Ovary (tissue), 9 donors: Measurements from ENCODE around the gene SLC6A12. TPM values are rescaled to one million over a fixed set of nuclear protein-coding genes. Genes with fewer than 3 reads are reported as not detected.

Experiments used
- DNase-seq, 5 donors: peaks; one replicate each; pipeline ENCODE4 v3.0.0-alpha.2; 2019 to 2020
- H3K27ac ChIP-seq, 2 donors: fragments of 200-600 bp; one replicate each; pipeline versions ENCODE4 v1.5.1 to v1.8.0; 2019 to 2022
- H3K27me3 ChIP-seq: fragments of 200-600 bp; one replicate; pipeline ENCODE4 v1.8.0; 2022
- H3K36me3 ChIP-seq: fragments of 200-600 bp; sonication (generic); one replicate; pipeline ENCODE4 v1.5.1; 2019
- H3K4me1 ChIP-seq: one replicate; pipeline ENCODE4 v1.8.1; 2013; ENCODE audit warnings: mild to moderate bottlenecking, moderate library complexity; ENCODE audit not compliant: insufficient read depth
- H3K4me3 ChIP-seq: fragments of 200-600 bp; sonication (generic); one replicate; pipeline ENCODE4 v1.5.1; 2017
- H3K9me3 ChIP-seq, 2 donors: fragments of 200-600 bp in 1 of 2; sonication (generic) in 1 of 2; one replicate each; pipeline versions ENCODE4 v1.5.1 to v1.8.1; 2013 to 2019; ENCODE audit warnings: mild to moderate bottlenecking in 1 of 2, moderate library complexity in 1 of 2
- EP300 ChIP-seq: sonication (generic); formaldehyde crosslinking; IDR thresholded peaks from one replicate; pipeline ENCODE4 v1.6.1; 2017; ENCODE audit warnings: antibody characterized with exemption
- POLR2A ChIP-seq: fragments of 450-650 bp; IDR thresholded peaks from one replicate; pipeline ENCODE4 v1.6.1; 2017; ENCODE audit warnings: antibody characterized with exemption, mild to moderate bottlenecking, moderate library complexity
- WGBS, 3 donors: extraction: QIAGEN DNeasy Blood & Tissue Kit in 1 of 3; methylation state at CpG; one replicate each; pipeline versions ENCODE4 v1.1.5 to v1.1.7; 2013 to 2017; 5-methylcytosine and 5-hydroxymethylcytosine counted together
- intact Hi-C, 4 donors: fragments of 100-400 bp; cut with DNase I; formaldehyde crosslinking; loops; one replicate each; pipeline versions ENCODE4 v1.11.0 to v1.15.1; 2022 to 2023
- polyA plus RNA-seq, 2 donors: library from polyadenylated mRNA; stranded (reverse); fragments of 200-250 nt in 1 of 2; fragments of 350-450 nt in 1 of 2; fragmentation: Illumina TruSeq in 1 of 2; extraction: RNeasy Lipid Tissue Mini Kit (QIAGEN cat#74804) in 1 of 2; gene quantifications; one replicate each; pipeline ENCODE4 v1.2.3, GENCODE V29; 2013 to 2014
- total RNA-seq, 7 donors: library from RNA; depleted of rRNA in 2 of 7; stranded (reverse); fragments of >200 nt in 2 of 7; fragmentation: NEBNext Ultra II Directional in 3 of 7; extraction: Animal tissue kit (Norgen Biotek cat#: 25700) in 3 of 7; gene quantifications; one replicate each; pipeline versions ENCODE4 v1.1.0 to v1.2.4, GENCODE V29; 2016 to 2023
- TF ChIP-seq, protein P1 (sequence below), 3 donors: fragments of 450-650 bp in 2 of 3; fragments of 200-600 bp in 1 of 3; IDR thresholded peaks; one replicate each; pipeline versions ENCODE4 v1.5.1 to v1.8.0; 2016 to 2022; ENCODE audit warnings: antibody characterized with exemption in 3 of 3, mild to moderate bottlenecking in 1 of 3
- donor health status: DM: no; HTN: no; CAD: no; lungs with moderate emphysema.
- donor health status: DM: no; HTN: no; CAD: no.
- donor health status: Bipolar disorder and iron deficiency.
- donor health status: DM: yes; HTN: yes; CAD: no.
- donor health status: DM: no; HTN: no; CAD: no.
- donor health status: DM: yes; HTN: yes; CAD: no.

Gene SLC6A12
- total and polyA plus RNA-seq, 9 donors = 0.24 to 7.5 (median 1.5) TPM; not detected in 1

DNA sequence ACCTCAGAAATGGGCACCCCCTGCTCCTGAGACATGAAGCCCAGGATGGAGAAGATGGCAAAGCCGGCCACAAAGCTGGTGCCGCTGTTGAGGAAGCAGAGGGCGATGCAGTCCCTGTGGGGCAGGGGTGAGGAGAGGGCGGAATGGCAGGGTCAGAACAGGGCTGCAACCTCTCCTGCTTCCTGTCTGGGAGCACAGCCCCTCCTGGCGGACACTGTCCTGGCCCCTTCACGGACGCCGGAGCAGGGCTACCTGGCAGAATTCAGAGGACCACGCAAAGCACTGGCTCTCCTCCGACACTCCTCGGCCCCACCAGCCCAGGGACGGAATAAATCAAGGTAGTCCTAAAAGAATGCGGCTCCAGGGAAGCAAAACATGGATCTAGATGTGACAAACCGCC lies 12.4 kb upstream of the SLC6A12 start:
- no peaks in the 10 kb centered on the region for H3K36me3 ChIP-seq
- no peak overlapping the region for H3K27ac ChIP-seq
- intact Hi-C loops = no loop called here
- TF ChIP-seq EP300 = no peak
- no peak for TF ChIP-seq POLR2A
- TF ChIP-seq, protein P1, sequence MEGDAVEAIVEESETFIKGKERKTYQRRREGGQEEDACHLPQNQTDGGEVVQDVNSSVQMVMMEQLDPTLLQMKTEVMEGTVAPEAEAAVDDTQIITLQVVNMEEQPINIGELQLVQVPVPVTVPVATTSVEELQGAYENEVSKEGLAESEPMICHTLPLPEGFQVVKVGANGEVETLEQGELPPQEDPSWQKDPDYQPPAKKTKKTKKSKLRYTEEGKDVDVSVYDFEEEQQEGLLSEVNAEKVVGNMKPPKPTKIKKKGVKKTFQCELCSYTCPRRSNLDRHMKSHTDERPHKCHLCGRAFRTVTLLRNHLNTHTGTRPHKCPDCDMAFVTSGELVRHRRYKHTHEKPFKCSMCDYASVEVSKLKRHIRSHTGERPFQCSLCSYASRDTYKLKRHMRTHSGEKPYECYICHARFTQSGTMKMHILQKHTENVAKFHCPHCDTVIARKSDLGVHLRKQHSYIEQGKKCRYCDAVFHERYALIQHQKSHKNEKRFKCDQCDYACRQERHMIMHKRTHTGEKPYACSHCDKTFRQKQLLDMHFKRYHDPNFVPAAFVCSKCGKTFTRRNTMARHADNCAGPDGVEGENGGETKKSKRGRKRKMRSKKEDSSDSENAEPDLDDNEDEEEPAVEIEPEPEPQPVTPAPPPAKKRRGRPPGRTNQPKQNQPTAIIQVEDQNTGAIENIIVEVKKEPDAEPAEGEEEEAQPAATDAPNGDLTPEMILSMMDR (IDR thresholded peaks at IDR 0.05) = no peak
- no peak overlapping the region for H3K4me3 ChIP-seq
- no peak for DNase-seq
- 79 to 90% (median 82%) methylated on average over 14 of the region's 14 CpGs for WGBS, 3 donors
- no peaks in the 10 kb centered on the region for H3K4me1 ChIP-seq
- H3K27me3 ChIP-seq = no peaks in the 10 kb centered on the region
- H3K9me3 ChIP-seq = no peaks in the 10 kb centered on the region

DNA sequence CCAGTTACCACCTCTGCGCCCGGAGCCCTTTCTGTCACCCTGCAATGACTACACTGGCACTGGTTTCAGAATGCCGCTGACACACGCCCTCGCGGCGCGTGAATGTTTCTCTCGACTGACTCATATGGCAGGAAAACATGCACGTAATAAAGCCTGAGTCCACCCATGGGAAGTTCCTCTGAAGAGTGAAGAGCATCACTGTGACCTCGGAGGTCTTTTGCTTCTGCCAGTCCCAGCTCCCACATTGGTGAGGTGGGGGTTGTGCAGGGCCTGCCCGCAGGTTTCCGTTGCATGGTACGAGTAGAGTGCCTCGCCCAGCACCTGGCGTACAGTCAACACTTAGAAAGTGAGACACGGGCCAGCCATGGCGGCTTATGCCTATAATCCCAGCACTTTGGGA lies 11.1 kb upstream of the SLC6A12 start:
- Histone ChIP-seq H3K9me3 (no peaks in the 10 kb centered on the region), H3K4me1 (no peaks in the 10 kb centered on the region), H3K27ac (no peak overlapping the region), H3K4me3 (no peak overlapping the region), H3K27me3 (no peaks in the 10 kb centered on the region), H3K36me3 (no peaks in the 10 kb centered on the region)
- TF ChIP-seq, protein P1 (IDR thresholded peaks at IDR 0.05) = no peak
- TF ChIP-seq EP300 (no peak), POLR2A (no peak)
- no peak for DNase-seq
- intact Hi-C loops = no loop called here
- 93 to 96% (median 95%) methylated on average over 18 of the region's 18 CpGs for WGBS, 3 donors

DNA sequence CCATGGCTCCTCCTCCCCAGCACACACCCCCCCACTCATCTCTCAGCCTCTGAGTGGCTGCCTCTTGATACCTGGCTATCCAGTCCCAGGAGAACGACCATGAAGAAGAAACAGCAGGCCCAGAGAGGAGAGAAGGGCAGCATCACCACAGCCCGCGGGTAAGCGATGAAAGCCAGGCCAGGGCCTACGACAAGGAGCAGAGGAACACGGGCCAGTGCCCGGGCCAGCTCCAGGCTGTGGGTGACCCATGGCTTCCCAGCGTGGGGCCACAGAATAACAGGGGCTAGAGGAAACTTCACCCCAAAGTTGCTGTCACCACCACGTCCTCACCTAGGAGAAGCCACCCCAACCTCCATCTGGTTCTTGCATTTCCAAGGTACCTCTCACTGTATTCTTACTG lies 10.4 kb upstream of the SLC6A12 start:
- intact Hi-C loops = no loop called here
- no peak overlapping the region for H3K27ac ChIP-seq
- DNase-seq = no peak
- H3K36me3 ChIP-seq = no peaks in the 10 kb centered on the region
- TF ChIP-seq, protein P1 (IDR thresholded peaks at IDR 0.05) = no peak
- TF ChIP-seq EP300 (no peak), POLR2A (no peak)
- H3K27me3 ChIP-seq = no peaks in the 10 kb centered on the region
- 89 to 90% (median 90%) methylated on average over 9 of the region's 9 CpGs for WGBS, 3 donors
- H3K4me1 ChIP-seq = no peaks in the 10 kb centered on the region
- H3K4me3 ChIP-seq = no peak overlapping the region
- no peaks in the 10 kb centered on the region for H3K9me3 ChIP-seq

DNA sequence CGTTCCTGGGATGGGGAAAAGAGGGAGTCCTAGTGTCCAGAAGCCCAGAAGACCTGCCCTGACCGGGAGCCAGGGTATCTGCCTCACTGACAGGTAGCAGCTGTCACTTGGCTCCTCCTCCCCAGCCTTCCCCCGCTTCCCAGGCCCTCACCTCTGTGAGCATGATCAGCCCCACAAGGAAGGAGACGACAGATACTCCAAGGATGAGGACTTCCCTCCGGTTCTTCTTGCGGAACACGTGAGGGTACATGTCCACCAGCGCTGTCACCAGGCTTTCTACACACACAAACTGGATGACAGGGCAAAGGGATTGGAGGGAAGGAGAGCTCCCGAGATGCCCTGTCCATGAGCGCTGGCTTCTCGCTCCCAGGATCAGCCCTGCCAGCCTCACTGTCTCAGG lies 9.9 kb upstream of the SLC6A12 start:
- intact Hi-C loops = no loop called here
- Histone ChIP-seq H3K36me3 (no peaks in the 10 kb centered on the region), H3K4me3 (no peak overlapping the region), H3K4me1 (no peaks in the 10 kb centered on the region), H3K27me3 (no peaks in the 10 kb centered on the region), H3K9me3 (no peaks in the 10 kb centered on the region), H3K27ac (no peak overlapping the region)
- TF ChIP-seq, protein P1 (IDR thresholded peaks at IDR 0.05) = no peak
- TF ChIP-seq POLR2A (no peak), EP300 (no peak)
- WGBS, 3 donors = 64 to 73% (median 72%) methylated on average over 11 of the region's 11 CpGs
- DNase-seq = no peak

DNA sequence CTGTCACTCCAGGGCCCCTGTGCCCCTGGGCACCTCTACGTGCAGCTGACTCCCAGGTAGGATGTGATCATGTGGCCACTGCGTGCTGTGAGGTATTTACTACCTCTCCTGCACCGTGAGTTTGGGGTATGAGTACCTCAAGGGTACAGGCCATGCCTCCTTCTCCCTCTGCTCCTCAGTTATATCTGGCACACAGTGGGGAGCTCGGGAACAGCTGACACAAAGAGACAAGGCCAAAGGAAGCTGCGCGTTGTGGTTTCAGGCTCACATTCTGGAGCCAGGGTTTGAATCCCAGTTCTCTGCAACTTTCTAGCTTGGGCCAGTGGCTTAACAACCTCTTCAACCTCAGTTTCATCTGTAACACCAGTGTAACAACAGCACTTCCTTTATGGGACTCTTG lies 7.8 kb upstream of the SLC6A12 start:
- TF ChIP-seq POLR2A = no peak
- TF ChIP-seq, protein P1 (IDR thresholded peaks at IDR 0.05) = no peak
- no peak for TF ChIP-seq EP300
- H3K9me3 ChIP-seq = no peaks in the 10 kb centered on the region
- DNase-seq = no peak
- WGBS, 3 donors = 76 to 85% (median 82%) methylated on average over 6 of the region's 6 CpGs
- H3K36me3 ChIP-seq = no peaks in the 10 kb centered on the region
- H3K27me3 ChIP-seq = no peaks in the 10 kb centered on the region
- no peak overlapping the region for H3K27ac ChIP-seq
- H3K4me3 ChIP-seq = no peak overlapping the region
- no peaks in the 10 kb centered on the region for H3K4me1 ChIP-seq
- intact Hi-C loops = no loop called here
